Osteoblast (primary cell): Measurements from ENCODE around the gene CREB3L4. TPM values are rescaled to one million over a fixed set of nuclear protein-coding genes. Genes with fewer than 3 reads are reported as not detected.
A peak's percentile ranks its signal among the peaks of the same experiment; 100 is the strongest.

Source experiments
- DNase-seq: peaks from one replicate; pipeline ENCODE4 v3.0.0; 2011; ENCODE audit warnings: low spot score, mixed read lengths; ENCODE audit not compliant: insufficient read length; ENCODE audit errors: missing footprints
- H2AFZ ChIP-seq: 2 replicates; pipeline ENCODE4 v1.6.0; 2011; ENCODE audit warnings: mild to moderate bottlenecking, low read length
- H3K27ac ChIP-seq: 2 replicates; pipeline ENCODE4 v1.5.1; 2011; ENCODE audit warnings: mild to moderate bottlenecking, low read depth, low read length, moderate library complexity
- H3K27me3 ChIP-seq: 2 replicates; pipeline ENCODE4 v1.6.0; 2012; ENCODE audit warnings: mild to moderate bottlenecking, control low read depth, inconsistent platforms, low read length, moderate library complexity; ENCODE audit not compliant: insufficient read depth
- H3K36me3 ChIP-seq: 2 replicates; pipeline ENCODE4 v1.5.1; 2011; ENCODE audit warnings: mild to moderate bottlenecking, low read length, control low read depth, moderate library complexity; ENCODE audit not compliant: insufficient read depth
- H3K4me1 ChIP-seq: 2 replicates; pipeline ENCODE4 v1.5.1; 2011; ENCODE audit warnings: mild to moderate bottlenecking, low read length, control low read depth, moderate library complexity; ENCODE audit not compliant: insufficient read depth
- H3K4me2 ChIP-seq: 2 replicates; pipeline ENCODE4 v1.6.0; 2011; ENCODE audit warnings: mild to moderate bottlenecking, low read length; ENCODE audit not compliant: insufficient read depth
- H3K4me3 ChIP-seq: fragments of 200-600 bp; sonication (generic); 3 replicates; pipeline ENCODE4 v1.5.1; 2012; ENCODE audit warnings: mild to moderate bottlenecking, low read length, inconsistent platforms; ENCODE audit not compliant: insufficient read depth
- H3K79me2 ChIP-seq: 2 replicates; pipeline ENCODE4 v1.6.0; 2012; ENCODE audit warnings: mild to moderate bottlenecking, low read length, control low read depth, inconsistent platforms; ENCODE audit not compliant: insufficient read depth
- H3K9me3 ChIP-seq: 2 replicates; pipeline ENCODE4 v1.5.1; 2011; ENCODE audit warnings: low read depth, low read length, control low read depth
- H4K20me1 ChIP-seq: 2 replicates; pipeline ENCODE4 v1.6.0; 2012; ENCODE audit warnings: mild to moderate bottlenecking, low read length, control low read depth; ENCODE audit not compliant: insufficient read depth
- total RNA-seq: library from RNA; depleted of rRNA; stranded (reverse); fragments of >200 nt; gene quantifications from 2 replicates; pipeline ENCODE4 v1.2.3, GENCODE V29; 2012
- TF ChIP-seq, protein P1 (sequence below): IDR thresholded peaks from 2 replicates; pipeline ENCODE4 v1.5.1; 2011; ENCODE audit warnings: mild to moderate bottlenecking, low read depth, low read length, moderate library complexity; ENCODE audit errors: extremely low read depth

Gene CREB3L4
- total RNA-seq, 1 donor = 7.2 TPM

- DNase-seq = peak; percentile 68
- Histone ChIP-seq H2AFZ (no peak overlapping the region), H3K9me3 (no peaks in the 10 kb centered on the region), H3K36me3 (peaks cover 29% of the 10 kb centered on the region), H3K4me2 (peak overlapping the region; percentile 88), H3K4me3 (peak overlapping the region; percentile 96), H3K27ac (peak overlapping the region; percentile 63), H3K27me3 (no peaks in the 10 kb centered on the region), H3K79me2 (peaks cover 59% of the 10 kb centered on the region), H4K20me1 (peaks cover 45% of the 10 kb centered on the region), H3K4me1 (peaks cover 21% of the 10 kb centered on the region)
- TF ChIP-seq, protein P1, sequence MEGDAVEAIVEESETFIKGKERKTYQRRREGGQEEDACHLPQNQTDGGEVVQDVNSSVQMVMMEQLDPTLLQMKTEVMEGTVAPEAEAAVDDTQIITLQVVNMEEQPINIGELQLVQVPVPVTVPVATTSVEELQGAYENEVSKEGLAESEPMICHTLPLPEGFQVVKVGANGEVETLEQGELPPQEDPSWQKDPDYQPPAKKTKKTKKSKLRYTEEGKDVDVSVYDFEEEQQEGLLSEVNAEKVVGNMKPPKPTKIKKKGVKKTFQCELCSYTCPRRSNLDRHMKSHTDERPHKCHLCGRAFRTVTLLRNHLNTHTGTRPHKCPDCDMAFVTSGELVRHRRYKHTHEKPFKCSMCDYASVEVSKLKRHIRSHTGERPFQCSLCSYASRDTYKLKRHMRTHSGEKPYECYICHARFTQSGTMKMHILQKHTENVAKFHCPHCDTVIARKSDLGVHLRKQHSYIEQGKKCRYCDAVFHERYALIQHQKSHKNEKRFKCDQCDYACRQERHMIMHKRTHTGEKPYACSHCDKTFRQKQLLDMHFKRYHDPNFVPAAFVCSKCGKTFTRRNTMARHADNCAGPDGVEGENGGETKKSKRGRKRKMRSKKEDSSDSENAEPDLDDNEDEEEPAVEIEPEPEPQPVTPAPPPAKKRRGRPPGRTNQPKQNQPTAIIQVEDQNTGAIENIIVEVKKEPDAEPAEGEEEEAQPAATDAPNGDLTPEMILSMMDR = no peak
Measured at GRCh38 chr1:153956997-153957715, 10.5 kb upstream of the CREB3L4 start.

GRCh38 chr1:153957744-153958110 lies 10.0 kb upstream of the CREB3L4 start:
- Histone ChIP-seq H3K4me1 (peaks cover 27% of the 10 kb centered on the region), H3K9me3 (no peaks in the 10 kb centered on the region), H2AFZ (peak overlapping the region; percentile 88), H3K4me2 (peak overlapping the region; percentile 88), H3K27me3 (no peaks in the 10 kb centered on the region), H3K4me3 (peak overlapping the region; percentile 96), H3K79me2 (peaks cover 62% of the 10 kb centered on the region), H3K27ac (peak overlapping the region; percentile 63), H3K36me3 (peaks cover 23% of the 10 kb centered on the region), H4K20me1 (peaks cover 42% of the 10 kb centered on the region)
- TF ChIP-seq, protein P1 = no peak
- no peak for DNase-seq

GRCh38 chr1:153958111-153958960 lies 9.4 kb upstream of the CREB3L4 start, which contains the start of gene CRTC2:
CRTC2 (minus strand) TSS chr1:153958612; CDS start chr1:153958497, 115 bp downstream.
- peak within 1 kb of the TSS; percentile 88 for H2AFZ ChIP-seq

More at GRCh38 chr1:153958111-153958960, 9.4 kb upstream of the CREB3L4 start, which contains the start of gene CRTC2:
- H3K9me3 ChIP-seq = no peaks in the 10 kb centered on the region
- peaks cover 65% of the 10 kb centered on the region for H3K79me2 ChIP-seq
- H3K4me2 ChIP-seq = peak within 1 kb of the TSS; percentile 88
- peak; percentile 99 for DNase-seq
- H3K27ac ChIP-seq = peak within 1 kb of the TSS; percentile 63
- H3K4me1 ChIP-seq = peaks cover 30% of the 10 kb centered on the region
- no peaks in the 10 kb centered on the region for H3K27me3 ChIP-seq
- H4K20me1 ChIP-seq = peaks cover 39% of the 10 kb centered on the region
- peaks cover 23% of the 10 kb centered on the region for H3K36me3 ChIP-seq
- peak within 1 kb of the TSS; percentile 96 for H3K4me3 ChIP-seq
- TF ChIP-seq, protein P1 = no peak
